Thoracic aorta (tissue), 2 donors: Measurements from ENCODE around the gene TPRG1. TPM values are rescaled to one million over a fixed set of nuclear protein-coding genes. Genes with fewer than 3 reads are reported as not detected.

Source experiments
- ATAC-seq: fragments of 150-250 bp; one replicate; pipeline ENCODE4 v1.8.0; 2017; ENCODE audit warnings: low read depth; ENCODE audit not compliant: insufficient number of reproducible peaks, low FRiP score
- DNase-seq: peaks from one replicate; pipeline ENCODE4 v3.0.0-alpha.2; 2020; ENCODE audit warnings: low spot score
- H3K27ac ChIP-seq, 2 donors: fragments of 200-600 bp; sonication (generic); 1 replicate in 1 of 2; 2 replicates in 1 of 2; pipeline ENCODE4 v1.5.1; 2016; ENCODE audit warnings: mild to moderate bottlenecking in 2 of 2, moderate library complexity in 2 of 2
- H3K27me3 ChIP-seq: fragments of 200-600 bp; sonication (generic); replicated peaks from 2 replicates; pipeline ENCODE4 v1.6.0; 2016; ENCODE audit warnings: mild to moderate bottlenecking; ENCODE audit not compliant: insufficient read depth
- H3K36me3 ChIP-seq: fragments of 200-600 bp; sonication (generic); one replicate; pipeline ENCODE4 v1.5.1; 2016
- H3K4me1 ChIP-seq, 2 donors: fragments of 200-600 bp; sonication (generic); 1 replicate in 1 of 2; 2 replicates in 1 of 2; pipeline versions ENCODE4 v1.5.1 to v1.6.0; 2016; ENCODE audit warnings: low read depth in 2 of 2, mild to moderate bottlenecking in 1 of 2; ENCODE audit not compliant: control insufficient read depth in 1 of 2
- H3K4me3 ChIP-seq: fragments of 200-600 bp; sonication (generic); 2 replicates; pipeline ENCODE4 v1.5.1; 2016; ENCODE audit warnings: mild to moderate bottlenecking
- H3K9me3 ChIP-seq: fragments of 200-600 bp; sonication (generic); 2 replicates; pipeline ENCODE4 v1.5.1; 2016
- CTCF ChIP-seq: fragments of 200-600 bp; sonication (generic); IDR thresholded peaks from one replicate; pipeline ENCODE4 v1.5.1; 2019; ENCODE audit warnings: antibody characterized with exemption
- total RNA-seq, 2 donors: library from RNA; depleted of rRNA; stranded (reverse); fragments of >200 nt; gene quantifications; one replicate each; pipeline versions ENCODE4 v1.1.0 to v1.2.3, GENCODE V29; 2016

The TPRG1 gene
- total RNA-seq, 2 donors from 2014 or later = 7.4 to 14.5 TPM

DNA sequence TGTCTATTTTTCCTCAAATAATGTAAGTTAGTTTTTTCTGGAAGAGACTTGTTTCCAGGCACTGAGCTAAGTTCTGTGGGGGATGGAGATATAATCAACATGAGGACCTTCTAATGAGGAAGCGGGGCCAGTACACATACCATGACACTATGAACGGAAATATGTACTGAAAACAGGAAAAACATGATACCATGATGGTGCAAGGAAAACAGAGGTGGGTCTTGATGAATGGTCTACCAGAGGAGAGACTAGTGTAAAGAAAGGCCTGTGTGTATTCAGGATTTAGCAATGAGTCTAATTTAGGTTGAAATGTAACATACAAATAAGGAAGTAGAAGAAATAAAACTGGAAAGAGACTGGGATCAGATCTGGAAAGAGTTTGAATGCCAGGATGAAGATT, 38.9 kb upstream of the TPRG1 start:
- DNase-seq (no peak), ATAC-seq (no peak)
- H3K36me3 ChIP-seq = no peaks in the 10 kb centered on the region
- no peaks in the 10 kb centered on the region for H3K27me3 ChIP-seq
- H3K4me1 ChIP-seq = no peaks in the 10 kb centered on the region
- no peak for TF ChIP-seq CTCF
- no peak overlapping the region for H3K27ac ChIP-seq
- H3K9me3 ChIP-seq = no peaks in the 10 kb centered on the region
- no peak overlapping the region for H3K4me3 ChIP-seq

DNA sequence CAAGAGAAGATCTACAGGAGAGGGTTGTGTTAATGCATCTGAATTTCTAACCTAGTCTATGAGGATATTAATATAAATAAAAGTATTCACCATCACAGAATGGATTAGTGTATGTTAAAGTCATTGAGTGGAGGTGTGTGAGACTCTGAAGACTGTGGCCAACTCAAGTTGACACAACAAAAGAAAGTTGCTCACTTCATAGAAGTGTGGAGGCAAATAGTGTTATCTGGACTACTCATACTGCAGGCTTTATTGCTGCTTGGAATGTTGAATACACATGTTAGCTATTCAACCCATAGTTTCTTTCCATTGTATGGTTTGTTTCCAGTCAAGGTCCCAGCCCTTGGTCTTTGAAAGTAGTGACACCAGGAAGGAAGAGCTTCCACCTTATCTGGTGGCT, 38.0 kb upstream of the TPRG1 start:
- no peak overlapping the region for H3K27ac ChIP-seq
- no peaks in the 10 kb centered on the region for H3K27me3 ChIP-seq
- TF ChIP-seq CTCF = no peak
- no peaks in the 10 kb centered on the region for H3K36me3 ChIP-seq
- H3K9me3 ChIP-seq = no peaks in the 10 kb centered on the region
- ATAC-seq (no peak), DNase-seq (no peak)
- H3K4me1 ChIP-seq = no peaks in the 10 kb centered on the region
- no peak overlapping the region for H3K4me3 ChIP-seq

DNA sequence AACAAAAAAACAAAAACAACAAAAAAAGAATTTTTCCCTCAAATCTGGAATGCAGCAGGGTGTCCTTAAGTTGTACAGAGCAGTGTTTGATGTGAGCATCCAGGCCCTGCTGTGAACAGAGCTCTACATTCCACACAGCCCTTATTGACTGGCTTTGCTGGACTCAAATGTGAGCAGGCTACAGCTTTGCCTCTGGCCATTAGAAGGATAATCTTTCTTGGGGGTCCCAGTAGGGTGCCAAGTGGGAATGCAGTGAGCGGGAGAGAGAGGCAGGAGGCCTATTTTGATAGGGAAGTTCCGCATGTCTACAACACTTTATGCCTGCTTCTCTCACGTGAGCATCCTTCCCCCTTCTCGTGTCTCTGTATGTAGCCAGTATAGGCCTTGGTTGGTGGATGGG, 34.4 kb upstream of the TPRG1 start:
- H3K36me3 ChIP-seq = no peaks in the 10 kb centered on the region
- ATAC-seq (no peak), DNase-seq (no peak)
- no peak for TF ChIP-seq CTCF
- no peaks in the 10 kb centered on the region for H3K27me3 ChIP-seq
- H3K4me1 ChIP-seq = no peaks in the 10 kb centered on the region
- H3K4me3 ChIP-seq = no peak overlapping the region
- no peaks in the 10 kb centered on the region for H3K9me3 ChIP-seq
- no peak overlapping the region for H3K27ac ChIP-seq

GRCh38 chr3:189138901-189139610, 32.7 kb upstream of the TPRG1 start:
- ATAC-seq = no peak
- no peaks in the 10 kb centered on the region for H3K27me3 ChIP-seq
- H3K36me3 ChIP-seq = no peaks in the 10 kb centered on the region
- H3K4me3 ChIP-seq = no peak overlapping the region
- no peaks in the 10 kb centered on the region for H3K4me1 ChIP-seq
- no peak for TF ChIP-seq CTCF
- H3K27ac ChIP-seq = no peak overlapping the region
- H3K9me3 ChIP-seq = no peaks in the 10 kb centered on the region
- no peak for DNase-seq

GRCh38 chr3:189139611-189139940, 32.2 kb upstream of the TPRG1 start:
- Histone ChIP-seq H3K27me3 (no peaks in the 10 kb centered on the region), H3K4me3 (no peak overlapping the region), H3K27ac (no peak overlapping the region), H3K9me3 (no peaks in the 10 kb centered on the region), H3K36me3 (no peaks in the 10 kb centered on the region), H3K4me1 (no peaks in the 10 kb centered on the region)
- TF ChIP-seq CTCF = no peak
- ATAC-seq (no peak), DNase-seq (no peak)
